Neutrophil (primary cell): ENCODE results near the gene PRG3.

ENCODE experiments used
- H3K27ac ChIP-seq: fragments of 200-600 bp; sonication (generic); 2 replicates; pipeline ENCODE4 v1.5.1; 2016; ENCODE audit warnings: mild to moderate bottlenecking, moderate library complexity
- H3K27me3 ChIP-seq: fragments of 200-600 bp; sonication (generic); 2 replicates; pipeline ENCODE4 v1.6.0; 2016; ENCODE audit warnings: mild to moderate bottlenecking
- H3K36me3 ChIP-seq: fragments of 200-600 bp; sonication (generic); 2 replicates; pipeline ENCODE4 v1.5.1; 2017
- H3K4me1 ChIP-seq, 2 experiments: fragments of 200-600 bp in 1 of 2; sonication (generic) in 1 of 2; 1 replicate in 1 of 2; 2 replicates in 1 of 2; pipeline versions ENCODE4 v1.5.1 to v1.6.1; 2013 to 2016; ENCODE audit warnings: low read depth in 1 of 2, low read length in 1 of 2, mild to moderate bottlenecking in 1 of 2, moderate library complexity in 1 of 2; ENCODE audit not compliant: control insufficient read depth in 1 of 2, insufficient read depth in 1 of 2
- H3K4me3 ChIP-seq, 2 experiments: fragments of 200-600 bp in 1 of 2; sonication (generic) in 1 of 2; 1 replicate in 1 of 2; 2 replicates in 1 of 2; pipeline ENCODE4 v1.5.1; 2013 to 2016; ENCODE audit warnings: low read depth in 1 of 2, low read length in 1 of 2, mild to moderate bottlenecking in 1 of 2, moderate library complexity in 1 of 2
- H3K9me3 ChIP-seq: fragments of 200-600 bp; sonication (generic); 2 replicates; pipeline ENCODE4 v1.5.1; 2016
- TF ChIP-seq, protein P1 (sequence below): fragments of 200-600 bp; sonication (generic); IDR thresholded peaks from 2 replicates; pipeline ENCODE4 v1.5.1; 2016; ENCODE audit warnings: antibody characterized with exemption

Gene PRG3, protein sequence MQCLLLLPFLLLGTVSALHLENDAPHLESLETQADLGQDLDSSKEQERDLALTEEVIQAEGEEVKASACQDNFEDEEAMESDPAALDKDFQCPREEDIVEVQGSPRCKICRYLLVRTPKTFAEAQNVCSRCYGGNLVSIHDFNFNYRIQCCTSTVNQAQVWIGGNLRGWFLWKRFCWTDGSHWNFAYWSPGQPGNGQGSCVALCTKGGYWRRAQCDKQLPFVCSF

DNA sequence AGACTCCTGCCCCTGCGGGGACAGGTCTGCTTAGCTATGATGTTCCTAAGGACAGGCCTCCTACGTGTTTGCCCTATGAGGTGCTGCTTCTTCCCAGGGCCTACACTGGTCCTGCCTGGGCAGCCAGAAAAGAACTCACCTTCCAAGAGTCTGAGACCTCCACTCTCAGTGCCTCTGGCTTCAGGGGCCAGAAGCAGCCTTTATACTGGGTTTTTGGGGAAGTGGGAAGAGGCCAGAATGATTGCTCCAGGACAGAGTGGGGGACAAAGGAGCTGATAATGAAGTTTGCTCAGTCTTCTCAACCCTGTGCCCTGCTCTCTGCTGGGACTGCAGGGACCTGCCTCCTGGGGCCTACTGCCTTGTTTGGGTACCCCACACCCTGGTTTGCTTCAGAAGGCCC is at the start of gene PRG3:
TSS of gene PRG3 (minus strand) at position 176 of the 400 bp plus-strand sequence. CDS start 442 bp downstream, outside the sequence.
- Histone ChIP-seq H3K27ac (no peak within 1 kb of the TSS), H3K9me3 (no peaks in the 10 kb centered on the region), H3K36me3 (no peaks in the 10 kb centered on the region), H3K27me3 (peaks cover 24% of the 10 kb centered on the region), H3K4me3 (no peak within 1 kb of the TSS), H3K4me1 (no peaks in the 10 kb centered on the region)
- TF ChIP-seq, protein P1, sequence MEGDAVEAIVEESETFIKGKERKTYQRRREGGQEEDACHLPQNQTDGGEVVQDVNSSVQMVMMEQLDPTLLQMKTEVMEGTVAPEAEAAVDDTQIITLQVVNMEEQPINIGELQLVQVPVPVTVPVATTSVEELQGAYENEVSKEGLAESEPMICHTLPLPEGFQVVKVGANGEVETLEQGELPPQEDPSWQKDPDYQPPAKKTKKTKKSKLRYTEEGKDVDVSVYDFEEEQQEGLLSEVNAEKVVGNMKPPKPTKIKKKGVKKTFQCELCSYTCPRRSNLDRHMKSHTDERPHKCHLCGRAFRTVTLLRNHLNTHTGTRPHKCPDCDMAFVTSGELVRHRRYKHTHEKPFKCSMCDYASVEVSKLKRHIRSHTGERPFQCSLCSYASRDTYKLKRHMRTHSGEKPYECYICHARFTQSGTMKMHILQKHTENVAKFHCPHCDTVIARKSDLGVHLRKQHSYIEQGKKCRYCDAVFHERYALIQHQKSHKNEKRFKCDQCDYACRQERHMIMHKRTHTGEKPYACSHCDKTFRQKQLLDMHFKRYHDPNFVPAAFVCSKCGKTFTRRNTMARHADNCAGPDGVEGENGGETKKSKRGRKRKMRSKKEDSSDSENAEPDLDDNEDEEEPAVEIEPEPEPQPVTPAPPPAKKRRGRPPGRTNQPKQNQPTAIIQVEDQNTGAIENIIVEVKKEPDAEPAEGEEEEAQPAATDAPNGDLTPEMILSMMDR = no peak

DNA sequence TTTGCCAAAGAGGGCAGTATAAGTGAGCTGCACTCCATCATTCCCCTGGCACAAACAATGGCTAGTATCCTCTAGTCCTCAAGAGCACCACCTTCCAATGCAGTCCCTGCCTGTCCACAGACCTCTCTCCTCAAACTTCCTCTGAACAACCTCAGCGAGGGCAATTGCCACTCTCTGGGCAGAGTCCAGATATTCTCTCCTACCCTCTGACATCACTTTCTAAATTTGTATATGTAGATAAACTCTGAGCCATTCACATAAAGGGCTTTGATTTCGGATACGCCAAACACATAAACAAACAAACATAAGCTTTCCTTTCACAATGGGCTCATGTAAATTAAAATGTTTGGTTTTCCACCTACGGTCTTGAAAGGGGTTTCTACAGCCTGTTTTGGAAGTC is 49.0 kb upstream of the PRG3 start:
- Histone ChIP-seq H3K36me3 (no peaks in the 10 kb centered on the region), H3K27me3 (no peaks in the 10 kb centered on the region), H3K4me1 (peaks cover 31 to 42% of the 10 kb centered on the region in 2 experiments), H3K4me3 (no peak overlapping the region), H3K27ac (no peak overlapping the region), H3K9me3 (no peaks in the 10 kb centered on the region)
- TF ChIP-seq, protein P1 = no peak

DNA sequence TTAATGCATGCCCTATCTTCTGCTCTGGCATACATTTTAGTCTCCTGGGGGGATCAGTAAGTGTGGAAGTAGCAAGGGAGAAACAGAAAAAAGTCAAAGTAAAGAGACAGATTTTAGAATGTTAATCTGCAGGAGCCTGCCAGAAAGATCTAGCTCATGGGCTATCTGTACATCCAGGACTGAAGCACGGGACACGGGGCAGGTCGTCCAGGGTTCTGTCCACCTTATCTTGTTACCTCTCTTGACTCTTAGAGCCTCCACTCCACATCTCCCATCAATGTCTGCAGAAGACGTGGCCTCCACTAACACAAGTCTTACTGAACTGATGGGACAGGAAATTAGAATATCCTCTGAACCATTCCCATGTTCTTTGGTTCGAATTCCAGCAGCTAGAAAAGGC is 47.7 kb upstream of the PRG3 start:
- H3K4me3 ChIP-seq = no peak overlapping the region
- no peaks in the 10 kb centered on the region for H3K27me3 ChIP-seq
- TF ChIP-seq, protein P1 = no peak
- H3K4me1 ChIP-seq = peaks cover 34 to 44% of the 10 kb centered on the region in 2 experiments
- no peaks in the 10 kb centered on the region for H3K36me3 ChIP-seq
- no peaks in the 10 kb centered on the region for H3K9me3 ChIP-seq
- no peak overlapping the region for H3K27ac ChIP-seq

DNA sequence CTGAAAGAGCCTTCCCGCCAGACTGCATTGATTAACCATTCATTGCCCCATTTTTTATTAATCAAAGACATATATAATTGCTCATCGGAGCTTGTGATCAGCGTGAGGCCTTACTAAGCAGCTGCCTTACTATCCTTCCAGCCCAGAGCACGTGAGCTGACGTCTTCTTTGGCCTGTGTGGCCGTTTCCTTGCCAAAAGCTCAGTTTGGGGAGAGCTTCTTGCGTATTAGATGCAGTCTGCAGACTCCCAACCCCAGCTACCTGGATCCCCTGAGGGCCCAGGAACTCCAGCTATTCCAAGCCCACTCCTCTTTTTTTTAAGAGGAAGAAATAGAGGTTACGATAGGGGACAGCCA is 46.8 kb upstream of the PRG3 start:
- Histone ChIP-seq H3K4me1 (peaks cover 34 to 44% of the 10 kb centered on the region in 2 experiments), H3K9me3 (no peaks in the 10 kb centered on the region), H3K36me3 (no peaks in the 10 kb centered on the region), H3K4me3 (no peak overlapping the region), H3K27ac (peak overlapping the region; percentile 82), H3K27me3 (no peaks in the 10 kb centered on the region)
- TF ChIP-seq, protein P1 = no peak

DNA sequence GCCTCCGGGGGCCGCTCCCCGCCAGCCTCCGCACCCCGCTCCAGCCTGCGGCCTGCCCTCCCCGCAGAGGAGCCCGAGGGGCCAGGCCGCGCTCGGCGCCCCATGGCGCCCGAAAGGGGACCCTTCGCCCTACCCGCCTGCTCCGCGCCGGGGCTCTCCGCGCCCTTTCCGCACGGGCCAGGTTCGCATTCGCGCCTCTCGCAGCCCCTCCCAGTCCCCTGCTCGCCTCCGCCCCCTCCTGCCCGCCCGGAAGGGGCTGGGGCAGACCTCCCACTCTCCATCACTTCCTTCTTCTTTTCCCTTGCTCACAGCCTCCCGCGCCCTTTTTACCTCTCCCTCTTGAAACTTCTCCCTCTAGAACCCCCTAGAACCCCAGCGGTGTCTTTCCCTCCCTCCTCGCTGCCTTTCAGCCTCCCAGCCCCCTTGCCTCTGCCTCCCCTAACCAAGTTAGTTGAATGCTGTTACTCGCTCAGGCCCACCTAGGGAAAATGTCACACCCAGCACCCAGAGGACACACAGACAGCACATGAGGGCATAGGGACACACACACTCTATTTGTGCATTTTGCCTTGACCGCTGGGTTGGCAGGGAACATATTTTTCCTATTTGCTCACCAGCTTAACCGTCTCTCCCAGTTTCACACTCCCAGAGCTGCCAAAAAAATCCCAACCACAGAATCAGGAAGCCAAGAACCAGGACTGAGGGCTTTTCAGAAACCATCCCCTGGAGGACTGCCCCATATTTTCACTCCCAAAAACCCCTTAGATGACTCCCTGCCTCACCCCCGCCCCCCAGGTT is 46.2 kb upstream of the PRG3 start, which contains the start of gene SLC43A3:
TSS of gene SLC43A3 (minus strand) at position 193 of the 798 bp plus-strand sequence. CDS start 949 bp downstream, outside the sequence.
- Histone ChIP-seq H3K27me3 (no peaks in the 10 kb centered on the region), H3K9me3 (no peaks in the 10 kb centered on the region), H3K36me3 (peaks cover 5% of the 10 kb centered on the region), H3K4me1 (peaks cover 34 to 41% of the 10 kb centered on the region in 2 experiments), H3K27ac (peak within 1 kb of the TSS; percentile 82), H3K4me3 (peak within 1 kb of the TSS; percentile 57 to 75)
- TF ChIP-seq, protein P1 = no peak
